ENCODE data around the gene EDARADD. TPM values are rescaled to one million over a fixed set of nuclear protein-coding genes. Genes with fewer than 3 reads are reported as not detected.

Gene EDARADD
- total and polyA plus RNA-seq, 9 donors, result 0.29 to 2.9 (median 0.51) TPM

DNA sequence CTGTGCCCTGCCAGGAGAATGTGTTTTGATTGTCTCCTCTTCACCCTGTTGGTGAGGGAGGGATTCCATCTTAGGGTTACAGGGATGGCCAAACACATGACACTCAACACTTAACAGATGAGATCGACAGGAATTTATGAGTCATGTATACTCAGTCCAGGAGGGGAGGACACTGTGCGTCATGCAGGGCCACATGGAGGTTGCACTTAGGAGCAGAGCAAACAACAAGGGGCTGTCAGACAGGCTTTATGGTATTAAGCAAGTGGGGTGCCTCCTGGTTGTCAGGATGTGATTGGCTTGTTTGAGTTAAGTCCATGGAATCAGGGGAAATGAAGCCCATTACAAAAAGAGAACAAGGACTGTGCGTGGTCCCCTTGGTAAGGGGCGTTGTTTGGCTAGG lies 26.9 kb downstream of the EDARADD start:
- Histone ChIP-seq H3K27ac (no peak overlapping the region), H3K27me3 (no peaks in the 10 kb centered on the region), H3K36me3 (no peaks in the 10 kb centered on the region), H3K9me3 (no peaks in the 10 kb centered on the region), H3K4me1 (ENCODE audit: insufficient read depth) (no peaks in the 10 kb centered on the region), H3K4me3 (no peak overlapping the region)
- intact Hi-C loops (cut with DNase I), result no loop called here
- 90 to 94% (median 90%) methylated on average over 4 of the region's 4 CpGs for WGBS, 3 donors
- no peak for DNase-seq
- TF ChIP-seq, protein P1, sequence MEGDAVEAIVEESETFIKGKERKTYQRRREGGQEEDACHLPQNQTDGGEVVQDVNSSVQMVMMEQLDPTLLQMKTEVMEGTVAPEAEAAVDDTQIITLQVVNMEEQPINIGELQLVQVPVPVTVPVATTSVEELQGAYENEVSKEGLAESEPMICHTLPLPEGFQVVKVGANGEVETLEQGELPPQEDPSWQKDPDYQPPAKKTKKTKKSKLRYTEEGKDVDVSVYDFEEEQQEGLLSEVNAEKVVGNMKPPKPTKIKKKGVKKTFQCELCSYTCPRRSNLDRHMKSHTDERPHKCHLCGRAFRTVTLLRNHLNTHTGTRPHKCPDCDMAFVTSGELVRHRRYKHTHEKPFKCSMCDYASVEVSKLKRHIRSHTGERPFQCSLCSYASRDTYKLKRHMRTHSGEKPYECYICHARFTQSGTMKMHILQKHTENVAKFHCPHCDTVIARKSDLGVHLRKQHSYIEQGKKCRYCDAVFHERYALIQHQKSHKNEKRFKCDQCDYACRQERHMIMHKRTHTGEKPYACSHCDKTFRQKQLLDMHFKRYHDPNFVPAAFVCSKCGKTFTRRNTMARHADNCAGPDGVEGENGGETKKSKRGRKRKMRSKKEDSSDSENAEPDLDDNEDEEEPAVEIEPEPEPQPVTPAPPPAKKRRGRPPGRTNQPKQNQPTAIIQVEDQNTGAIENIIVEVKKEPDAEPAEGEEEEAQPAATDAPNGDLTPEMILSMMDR (IDR thresholded peaks at IDR 0.05), result no peak
- TF ChIP-seq POLR2A (IDR thresholded peaks at IDR 0.05) (no peak), EP300 (IDR thresholded peaks at IDR 0.05) (no peak)

GRCh38 chr1:236421850-236422516 lies 27.9 kb downstream of the EDARADD start:
- H3K27ac ChIP-seq, result no peak overlapping the region
- no peak for TF ChIP-seq POLR2A (IDR thresholded peaks at IDR 0.05)
- TF ChIP-seq, protein P1 (IDR thresholded peaks at IDR 0.05), result no peak
- TF ChIP-seq EP300 (IDR thresholded peaks at IDR 0.05), result no peak
- no peaks in the 10 kb centered on the region for H3K9me3 ChIP-seq
- 69 to 83% (median 77%) methylated on average over 4 of the region's 4 CpGs for WGBS, 3 donors
- intact Hi-C loops (cut with DNase I), result no loop called here
- no peak overlapping the region for H3K4me3 ChIP-seq
- no peak for DNase-seq
- no peaks in the 10 kb centered on the region for H3K4me1 ChIP-seq (ENCODE audit: insufficient read depth)
- H3K27me3 ChIP-seq, result no peaks in the 10 kb centered on the region
- H3K36me3 ChIP-seq, result no peaks in the 10 kb centered on the region

DNA sequence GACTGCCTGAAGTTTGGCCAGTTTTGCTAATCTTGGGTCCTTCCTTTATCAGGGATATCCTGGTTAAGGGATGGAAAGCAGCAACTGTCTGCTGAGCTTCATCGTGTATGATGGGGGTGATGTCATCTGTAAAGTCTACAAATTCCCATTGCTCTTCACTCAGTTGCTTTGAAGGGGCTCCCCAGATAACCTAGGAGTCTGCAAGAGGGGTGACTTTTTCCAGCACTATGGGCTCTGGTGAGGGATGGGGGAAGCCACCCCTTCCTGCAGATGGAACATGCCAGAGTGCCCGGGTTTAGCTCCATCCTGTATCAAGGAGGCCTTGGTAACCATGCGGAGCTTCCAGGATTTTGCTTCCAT lies 28.4 kb downstream of the EDARADD start:
- no peak for TF ChIP-seq POLR2A (IDR thresholded peaks at IDR 0.05)
- TF ChIP-seq, protein P1 (IDR thresholded peaks at IDR 0.05), result no peak
- TF ChIP-seq EP300 (IDR thresholded peaks at IDR 0.05), result no peak
- Histone ChIP-seq H3K27me3 (no peaks in the 10 kb centered on the region), H3K36me3 (no peaks in the 10 kb centered on the region), H3K4me3 (no peak overlapping the region), H3K4me1 (ENCODE audit: insufficient read depth) (no peaks in the 10 kb centered on the region), H3K27ac (no peak overlapping the region), H3K9me3 (no peaks in the 10 kb centered on the region)
- intact Hi-C loops (cut with DNase I), result no loop called here
- DNase-seq, result no peak
- 71 to 80% (median 80%) methylated on average over 3 of the region's 3 CpGs for WGBS, 3 donors

DNA sequence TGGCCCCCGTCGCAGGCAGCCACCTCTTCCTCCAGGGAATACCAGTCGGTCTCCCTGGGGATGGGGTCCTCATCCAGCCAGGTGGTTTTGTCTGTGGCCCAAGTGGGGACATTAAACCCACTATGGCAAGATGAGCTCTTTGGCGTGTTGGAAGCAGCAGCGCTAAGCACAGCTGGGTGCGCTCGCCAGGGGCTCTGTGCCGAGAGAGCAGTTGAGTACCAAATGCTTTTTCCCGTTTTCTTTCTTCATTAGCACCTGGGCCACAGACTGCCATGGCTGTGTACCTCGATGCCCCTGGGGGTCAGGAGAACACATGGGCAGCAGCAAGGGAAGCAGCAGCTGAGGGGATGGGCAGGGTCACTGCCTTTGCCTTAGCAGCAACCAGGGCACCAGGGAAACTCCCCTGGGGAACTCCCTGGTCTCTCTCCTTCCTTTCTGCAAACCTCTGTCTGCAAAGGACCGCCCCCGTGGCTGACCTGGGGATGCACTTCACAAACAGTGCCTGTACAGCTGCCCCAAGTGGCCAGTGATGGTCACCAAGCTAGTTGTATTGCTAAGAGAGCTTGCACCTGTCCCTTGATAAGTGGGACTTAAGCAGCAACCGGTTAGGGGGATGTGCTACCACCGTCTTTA lies 31.1 kb downstream of the EDARADD start:
- intact Hi-C loops (cut with DNase I), result no loop called here
- 88 to 95% (median 90%) methylated on average over 14 of the region's 14 CpGs for WGBS, 3 donors
- no peaks in the 10 kb centered on the region for H3K9me3 ChIP-seq

More for the DNA sequence above, 31.1 kb downstream of the EDARADD start:
- no peak overlapping the region for H3K27ac ChIP-seq
- TF ChIP-seq EP300 (IDR thresholded peaks at IDR 0.05), result no peak
- TF ChIP-seq, protein P1 (IDR thresholded peaks at IDR 0.05), result no peak
- no peak for DNase-seq
- H3K4me1 ChIP-seq (ENCODE audit: insufficient read depth), result no peaks in the 10 kb centered on the region
- H3K4me3 ChIP-seq, result no peak overlapping the region
- H3K27me3 ChIP-seq, result no peaks in the 10 kb centered on the region
- no peaks in the 10 kb centered on the region for H3K36me3 ChIP-seq

Data from ovary (tissue), 9 donors.